IMR-90 (cell line): Measurements from ENCODE around the gene VWCE. TPM values are rescaled to one million over a fixed set of nuclear protein-coding genes. Genes with fewer than 3 reads are reported as not detected.
A peak's percentile ranks its signal among the peaks of the same experiment; 100 is the strongest.
"Not testable (repeated sequence)": the region's sequence is repeated elsewhere in the genome, so short reads cannot be mapped to it uniquely, and the experiment has no call there.

Source experiments
- ATAC-seq: fragments of 200-7000 bp; cut with Tn5 transposase; 2 replicates; pipeline ENCODE4 v1.9.1; 2020; ENCODE audit warnings: low read depth, mild to moderate bottlenecking, moderate library complexity
- BruUV-seq: library from RNA; stranded (reverse); fragments of 400-500 nt; replicated peaks from 2 replicates; lab custom pipeline; 2021; lab: Mats Ljungman, UMichigan
- CTCF ChIA-PET: fragments of 300-600 bp; formaldehyde crosslinking; extraction: SDS; loops from one replicate; lab custom pipeline; 2021; ENCODE audit warnings: antibody characterized with exemption; lab: Yijun Ruan, JAX
- POLR2A ChIA-PET: fragments of 300-600 bp; sonication (Branson Sonifier 250); formaldehyde crosslinking; loops from one replicate; lab custom pipeline; 2022; ENCODE audit warnings: antibody characterized with exemption; ENCODE audit not compliant: unreplicated experiment; lab: Charles Lee
- DNase-seq: peaks from one replicate; pipeline ENCODE4 v3.0.0; 2013
- H2AFZ ChIP-seq: replicated peaks from 2 replicates; pipeline ENCODE3; 2013; ENCODE audit warnings: low read length, mild to moderate bottlenecking; ENCODE audit not compliant: poor library complexity
- H2AK5ac ChIP-seq: 2 replicates; pipeline ENCODE4 v1.6.1; 2013; ENCODE audit warnings: low read depth, low read length, inconsistent platforms
- H2AK9ac ChIP-seq: replicated peaks from 2 replicates; pipeline ENCODE3; 2013; ENCODE audit warnings: mild to moderate bottlenecking, low read depth, low read length, moderate library complexity; ENCODE audit not compliant: poor library complexity
- H2BK120ac ChIP-seq: 2 replicates; pipeline ENCODE4 v1.6.1; 2013; ENCODE audit warnings: low read depth, low read length, inconsistent platforms
- H2BK15ac ChIP-seq: 3 replicates; pipeline ENCODE4 v1.6.1; 2013; ENCODE audit warnings: low read depth, low read length, inconsistent platforms
- H2BK20ac ChIP-seq: 2 replicates; pipeline ENCODE4 v1.6.1; 2013; ENCODE audit warnings: low read depth, mild to moderate bottlenecking, inconsistent platforms, low read length, moderate library complexity
- H2BK5ac ChIP-seq: 2 replicates; pipeline ENCODE4 v1.6.1; 2013; ENCODE audit warnings: mild to moderate bottlenecking, low read depth, low read length, inconsistent platforms; ENCODE audit not compliant: poor library complexity, severe bottlenecking
- H3K14ac ChIP-seq: replicated peaks from 2 replicates; pipeline ENCODE4 v1.6.1; 2013; ENCODE audit warnings: low read depth, low read length, inconsistent platforms
- H3K18ac ChIP-seq: 2 replicates; pipeline ENCODE4 v1.6.1; 2013; ENCODE audit warnings: low read depth, low read length, control low read depth
- H3K23ac ChIP-seq: 2 replicates; pipeline ENCODE4 v1.6.1; 2013; ENCODE audit warnings: low read depth, low read length, inconsistent platforms
- H3K27ac ChIP-seq: 2 replicates; pipeline ENCODE4 v1.5.1; 2013; ENCODE audit warnings: mild to moderate bottlenecking, control low read depth, low read length; ENCODE audit not compliant: insufficient read depth
- H3K27me3 ChIP-seq: 2 replicates; pipeline ENCODE4 v1.6.1; 2013; ENCODE audit warnings: low read length; ENCODE audit not compliant: control insufficient read depth, insufficient read depth
- H3K36me3 ChIP-seq: 2 replicates; pipeline ENCODE4 v1.6.1; 2013; ENCODE audit warnings: low read length, mixed read lengths; ENCODE audit not compliant: control insufficient read depth, insufficient read depth
- H3K4ac ChIP-seq: 2 replicates; pipeline ENCODE4 v1.6.1; 2013; ENCODE audit warnings: low read depth, low read length, inconsistent platforms
- H3K4me1 ChIP-seq: 2 replicates; pipeline ENCODE4 v1.6.1; 2013; ENCODE audit warnings: low read length, mixed read lengths; ENCODE audit not compliant: control insufficient read depth, insufficient read depth
- H3K4me2 ChIP-seq: 2 replicates; pipeline ENCODE4 v1.6.1; 2013; ENCODE audit warnings: low read depth, mild to moderate bottlenecking, control low read depth, low read length, moderate library complexity
- H3K4me3 ChIP-seq: 2 replicates; pipeline ENCODE4 v1.5.1; 2013; ENCODE audit warnings: low read depth, mild to moderate bottlenecking, control low read depth, low read length, moderate library complexity; ENCODE audit not compliant: insufficient read depth
- H3K56ac ChIP-seq: 2 replicates; pipeline ENCODE4 v1.6.1; 2013; ENCODE audit warnings: low read length, inconsistent platforms; ENCODE audit not compliant: insufficient read depth; ENCODE audit errors: extremely low read depth
- H3K79me1 ChIP-seq, 2 experiments: 2 replicates each; pipeline ENCODE4 v1.6.1; 2013; ENCODE audit warnings: low read length in 2 of 2, inconsistent platforms in 1 of 2, low read depth in 1 of 2
- H3K9ac ChIP-seq: 2 replicates; pipeline ENCODE4 v1.6.1; 2013; ENCODE audit warnings: low read depth, low read length, control low read depth
- H3K9me1 ChIP-seq: 2 replicates; pipeline ENCODE4 v1.6.1; 2013; ENCODE audit warnings: low read length, inconsistent platforms; ENCODE audit not compliant: insufficient read depth
- H3K9me3 ChIP-seq: 2 replicates; pipeline ENCODE4 v1.6.1; 2013; ENCODE audit warnings: low read length; ENCODE audit not compliant: control insufficient read depth, insufficient read depth
- H4K20me1 ChIP-seq: 2 replicates; pipeline ENCODE4 v1.6.1; 2013; ENCODE audit warnings: low read length, inconsistent platforms; ENCODE audit not compliant: insufficient read depth
- H4K5ac ChIP-seq: 2 replicates; pipeline ENCODE4 v1.6.1; 2013; ENCODE audit warnings: mild to moderate bottlenecking, low read depth, low read length, control low read depth
- H4K8ac ChIP-seq, 2 experiments: 2 replicates each; pipeline ENCODE4 v1.6.1; 2013; ENCODE audit warnings: low read depth in 2 of 2, low read length in 2 of 2, control low read depth in 1 of 2, inconsistent platforms in 1 of 2
- H4K91ac ChIP-seq: 2 replicates; pipeline ENCODE4 v1.6.1; 2013; ENCODE audit warnings: low read depth, low read length, inconsistent platforms; ENCODE audit not compliant: insufficient read depth
- BHLHE40 ChIP-seq: fragments of 150-350 bp; IDR thresholded peaks from 2 replicates; pipeline ENCODE4 v1.6.1; 2016; ENCODE audit warnings: mild to moderate bottlenecking, low read depth, low read length
- WGBS, 2 experiments: methylation state at CpG; one replicate each; pipeline versions ENCODE4 v1.1.5 to v1.1.7; 2013; ENCODE audit warnings: missing lambda C conversion rate in 2 of 2; ENCODE audit not compliant: insufficient read length in 1 of 2; ENCODE audit errors: extremely low coverage in 2 of 2; 5-methylcytosine and 5-hydroxymethylcytosine counted together
- dilution Hi-C: fragments of 300-500 bp; cut with HindIII; formaldehyde crosslinking; loops from one replicate; pipeline ENCODE4 v1.14.3; 2018; ENCODE audit warnings: low sequenced_read_pairs; ENCODE audit not compliant: unreplicated experiment
- in situ Hi-C: fragments of 300-500 bp; cut with MboI; formaldehyde crosslinking; loops from 3 replicates; pipeline ENCODE4 v1.14.3; 2019; ENCODE audit warnings: low sequenced_read_pairs, inconsistent platforms, mixed read lengths
- intact Hi-C: fragments of 100-400 bp; cut with micrococcal nuclease; formaldehyde crosslinking; loops from 2 replicates; pipeline ENCODE4 v1.10.0; 2022
- polyA plus RNA-seq, 3 experiments: library from polyadenylated mRNA; depleted of rRNA; stranded (reverse); fragments of >200 nt; gene quantifications; 2 replicates each; pipeline ENCODE4 v1.2.3, GENCODE V29; 2012; ENCODE audit warnings: low replicate concordance in 1 of 3
- total RNA-seq: library from RNA; depleted of rRNA; stranded (reverse); fragments of >200 nt; gene quantifications from 2 replicates; pipeline ENCODE4 v1.2.3, GENCODE V29; 2012

Gene VWCE
- total and polyA plus RNA-seq, 2 of the 4 experiments (the other 2 are of a cell fraction) = under 0.01 to 1.1 TPM

GRCh38 chr11:61250796-61251765 is 44.0 kb downstream of the VWCE start:
- H3K23ac ChIP-seq, H3K27me3 ChIP-seq, H3K18ac ChIP-seq, ATAC-seq, H4K91ac ChIP-seq, H3K56ac ChIP-seq, H3K9ac ChIP-seq, H3K36me3 ChIP-seq, H2AK5ac ChIP-seq, H3K14ac ChIP-seq, H4K20me1 ChIP-seq, H2AK9ac ChIP-seq, H3K4me3 ChIP-seq, H3K79me1 ChIP-seq, H3K4ac ChIP-seq, H4K8ac ChIP-seq, H3K9me3 ChIP-seq, H3K27ac ChIP-seq, CTCF ChIA-PET, in situ Hi-C loops, BruUV-seq, H2BK15ac ChIP-seq, intact Hi-C loops, H2BK20ac ChIP-seq, H3K4me2 ChIP-seq, dilution Hi-C loops, H3K4me1 ChIP-seq, H2AFZ ChIP-seq, H4K5ac ChIP-seq, H3K9me1 ChIP-seq, H2BK120ac ChIP-seq, POLR2A ChIA-PET, H2BK5ac ChIP-seq: not testable (repeated sequence)
- peak; percentile 37; the same call in 1 of the 2 replicates for TF ChIP-seq BHLHE40
- peak; percentile 17 for DNase-seq
- 38% methylated on average over 5 of the region's 20 CpGs; no CpG with 5 or more reads in 1 of the 2 experiments for WGBS, 2 experiments

- H3K4me3 ChIP-seq, H3K79me1 ChIP-seq, H2BK120ac ChIP-seq, H3K9ac ChIP-seq, H3K14ac ChIP-seq, H3K27ac ChIP-seq, H3K9me1 ChIP-seq, H4K20me1 ChIP-seq, H4K8ac ChIP-seq, intact Hi-C loops, CTCF ChIA-PET, H3K36me3 ChIP-seq, H2BK20ac ChIP-seq, H2BK15ac ChIP-seq, BruUV-seq, H2AK5ac ChIP-seq, H3K4me1 ChIP-seq, H3K9me3 ChIP-seq, ATAC-seq, in situ Hi-C loops, H3K18ac ChIP-seq, H3K56ac ChIP-seq, H4K5ac ChIP-seq, H3K23ac ChIP-seq, dilution Hi-C loops, H3K27me3 ChIP-seq, H4K91ac ChIP-seq, H2BK5ac ChIP-seq, H3K4me2 ChIP-seq, H2AK9ac ChIP-seq, H3K4ac ChIP-seq, POLR2A ChIA-PET, DNase-seq, H2AFZ ChIP-seq: not testable (repeated sequence)
- WGBS, 2 experiments = no CpG with 5 or more reads among the region's 8 CpGs
Measured at GRCh38 chr11:61249201-61249600, 45.9 kb downstream of the VWCE start.
